ENCODE results near the gene PPP1R27. TPM values are rescaled to one million over a fixed set of nuclear protein-coding genes. Genes with fewer than 3 reads are reported as not detected.

The PPP1R27 gene
- total and polyA plus RNA-seq, 9 donors, result 14.6 to 57.4 (median 31.1) TPM

DNA sequence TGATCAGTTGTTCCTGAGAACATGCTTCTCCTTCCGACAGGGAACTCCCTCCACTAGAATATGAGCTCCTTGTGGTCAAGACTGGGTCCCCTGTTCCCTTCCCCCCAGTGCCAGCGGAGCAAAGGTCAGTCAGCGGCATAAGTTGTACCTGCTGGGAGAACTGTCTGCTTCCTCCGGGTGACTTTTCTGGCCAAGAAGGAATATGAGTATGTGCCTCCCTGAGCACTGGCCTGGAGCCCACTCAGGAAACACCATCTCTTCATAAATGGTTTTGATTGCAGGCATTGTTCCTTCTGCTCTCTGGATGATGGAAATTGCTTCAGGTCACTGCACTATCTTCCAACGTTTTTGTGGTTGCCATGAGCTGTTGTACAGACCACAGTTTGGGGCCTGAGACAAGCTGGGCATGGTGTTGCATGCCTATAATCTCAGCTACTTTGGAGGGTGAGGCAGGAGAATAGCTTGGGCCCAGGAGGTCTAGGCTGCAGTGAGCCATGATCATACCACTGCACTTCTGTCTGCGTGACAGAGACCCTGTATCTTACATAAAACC is 28.3 kb upstream of the PPP1R27 start:
- Histone ChIP-seq H3K36me3 (ENCODE audit: control insufficient read depth, insufficient read depth, low read length) (peaks cover 60% of the 10 kb centered on the region), H3K4me3 (ENCODE audit: low read length) (no peak overlapping the region)
- 76% methylated on average over 4 of the region's 6 CpGs for WGBS (ENCODE audit: insufficient coverage)

DNA sequence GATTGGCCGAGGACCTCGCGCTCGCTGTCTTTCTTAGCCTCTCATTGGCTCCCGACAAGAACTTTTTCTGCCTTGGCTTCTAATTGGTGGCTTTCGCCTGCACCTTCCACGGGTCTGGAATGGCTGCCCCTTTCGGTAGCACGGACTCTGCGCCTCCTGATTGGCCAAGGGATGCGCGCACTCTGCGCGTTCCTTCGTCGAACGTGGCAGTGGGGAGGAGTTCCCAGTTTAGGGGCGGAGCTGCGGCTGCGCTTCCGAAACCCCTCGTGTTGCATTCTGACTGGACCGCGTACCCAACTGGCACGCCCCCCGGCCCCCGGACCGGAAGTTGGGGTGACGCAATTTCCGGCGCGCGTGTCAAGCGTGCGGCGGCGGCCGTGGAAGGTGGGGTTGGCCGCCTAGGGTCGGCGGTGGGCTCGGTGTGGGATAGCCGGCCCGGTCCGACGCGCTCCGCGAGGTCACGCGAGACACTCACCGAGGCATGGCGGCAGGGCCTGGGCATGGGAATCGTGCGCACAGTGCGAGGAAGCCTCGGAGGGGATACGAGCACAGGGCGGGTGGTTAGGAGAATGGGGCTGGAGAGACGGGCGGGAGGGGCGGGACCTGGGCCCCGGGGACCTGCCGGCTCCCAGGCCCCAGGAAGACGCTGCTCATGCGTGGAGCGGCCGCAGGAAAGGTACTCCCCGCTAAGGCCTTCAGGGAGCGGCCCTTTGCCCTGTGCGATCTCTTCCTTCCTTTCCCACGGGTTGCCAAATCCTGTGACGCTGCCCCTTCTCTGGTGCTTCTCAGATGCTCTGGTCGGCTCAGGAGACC is 26.1 kb upstream of the PPP1R27 start:
- peaks cover 46% of the 10 kb centered on the region for H3K4me1 ChIP-seq (ENCODE audit: control insufficient read depth, insufficient read depth, low read length)

More for the DNA sequence above, 28.3 kb upstream of the PPP1R27 start:
- no peak overlapping the region for H3K27ac ChIP-seq (ENCODE audit: low read length)
- no peaks in the 10 kb centered on the region for H3K9me3 ChIP-seq (replicated peaks; ENCODE audit: control insufficient read depth, low read depth, low read length)
- DNase-seq, result no peak
- H3K4me1 ChIP-seq (ENCODE audit: control insufficient read depth, insufficient read depth, low read length), result peaks cover 59% of the 10 kb centered on the region
- no peaks in the 10 kb centered on the region for H3K27me3 ChIP-seq (ENCODE audit: control insufficient read depth, insufficient read depth, low read length)

DNA sequence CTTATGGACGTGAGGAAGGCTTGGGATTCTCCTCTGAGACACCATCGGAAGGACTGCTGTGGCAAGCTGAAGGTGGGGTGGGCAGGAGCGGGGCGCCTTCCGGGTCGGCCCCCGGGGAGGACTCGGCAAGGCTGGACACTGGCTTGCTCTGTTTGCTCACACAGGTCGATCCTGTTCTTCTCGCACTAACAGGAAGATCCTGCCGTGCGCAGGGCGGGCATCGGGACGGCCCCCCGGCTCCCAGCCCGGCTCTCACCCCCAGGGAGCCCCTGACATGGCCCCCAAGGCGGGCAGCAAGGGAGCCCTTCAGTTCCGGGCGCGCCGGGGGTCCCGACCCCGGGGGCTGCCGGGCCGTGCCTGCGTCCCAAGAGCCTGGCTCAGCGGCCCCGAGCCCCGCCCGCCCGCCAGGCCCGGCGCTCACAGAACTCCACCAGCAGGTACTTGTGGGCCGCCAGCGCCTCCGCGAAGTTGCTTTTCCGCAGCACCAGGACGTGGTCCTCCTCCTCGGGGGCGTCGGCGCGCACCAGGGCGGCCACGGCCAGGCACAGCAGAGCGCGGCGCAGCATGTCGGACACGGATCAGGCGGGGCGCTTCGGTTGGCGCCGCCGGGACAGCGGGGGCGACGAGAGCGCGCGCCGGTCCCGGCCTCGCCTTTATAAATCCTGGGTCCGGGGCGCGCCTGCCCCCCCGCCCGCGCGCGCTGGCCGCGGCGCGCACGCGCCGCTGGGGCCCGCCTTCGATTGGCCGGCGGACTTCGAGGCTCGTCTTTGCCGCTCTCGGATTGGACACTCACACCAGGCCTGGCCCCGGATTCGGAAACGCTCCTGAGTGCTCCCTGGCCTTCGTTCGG is 25.3 kb upstream of the PPP1R27 start, which contains the start of gene P4HB:
P4HB (minus strand) TSS at position 630 of the 850 bp plus-strand sequence; CDS start at position 566, 64 bp downstream.
- under 1% methylated on average over 95 of the region's 95 CpGs for WGBS (ENCODE audit: insufficient coverage)
- Histone ChIP-seq H3K27ac (ENCODE audit: low read length) (peak within 1 kb of the TSS; percentile 98), H3K27me3 (ENCODE audit: control insufficient read depth, insufficient read depth, low read length) (no peaks in the 10 kb centered on the region), H3K36me3 (ENCODE audit: control insufficient read depth, insufficient read depth, low read length) (peaks cover 60% of the 10 kb centered on the region), H3K9me3 (replicated peaks; ENCODE audit: control insufficient read depth, low read depth, low read length) (no peaks in the 10 kb centered on the region), H3K4me3 (ENCODE audit: low read length) (peak within 1 kb of the TSS; percentile 78), H3K4me1 (ENCODE audit: control insufficient read depth, insufficient read depth, low read length) (peaks cover 41% of the 10 kb centered on the region)
- peak; percentile 31 for DNase-seq

More for the DNA sequence above, 26.1 kb upstream of the PPP1R27 start:
- Histone ChIP-seq H3K27me3 (ENCODE audit: control insufficient read depth, insufficient read depth, low read length) (no peaks in the 10 kb centered on the region), H3K27ac (ENCODE audit: low read length) (peak overlapping the region; percentile 98), H3K9me3 (replicated peaks; ENCODE audit: control insufficient read depth, low read depth, low read length) (no peaks in the 10 kb centered on the region), H3K4me3 (ENCODE audit: low read length) (peak overlapping the region; percentile 78), H3K36me3 (ENCODE audit: control insufficient read depth, insufficient read depth, low read length) (peaks cover 60% of the 10 kb centered on the region)
- WGBS (ENCODE audit: insufficient coverage), result under 1% methylated on average over 74 of the region's 74 CpGs
- peak; percentile 100 for DNase-seq

DNA sequence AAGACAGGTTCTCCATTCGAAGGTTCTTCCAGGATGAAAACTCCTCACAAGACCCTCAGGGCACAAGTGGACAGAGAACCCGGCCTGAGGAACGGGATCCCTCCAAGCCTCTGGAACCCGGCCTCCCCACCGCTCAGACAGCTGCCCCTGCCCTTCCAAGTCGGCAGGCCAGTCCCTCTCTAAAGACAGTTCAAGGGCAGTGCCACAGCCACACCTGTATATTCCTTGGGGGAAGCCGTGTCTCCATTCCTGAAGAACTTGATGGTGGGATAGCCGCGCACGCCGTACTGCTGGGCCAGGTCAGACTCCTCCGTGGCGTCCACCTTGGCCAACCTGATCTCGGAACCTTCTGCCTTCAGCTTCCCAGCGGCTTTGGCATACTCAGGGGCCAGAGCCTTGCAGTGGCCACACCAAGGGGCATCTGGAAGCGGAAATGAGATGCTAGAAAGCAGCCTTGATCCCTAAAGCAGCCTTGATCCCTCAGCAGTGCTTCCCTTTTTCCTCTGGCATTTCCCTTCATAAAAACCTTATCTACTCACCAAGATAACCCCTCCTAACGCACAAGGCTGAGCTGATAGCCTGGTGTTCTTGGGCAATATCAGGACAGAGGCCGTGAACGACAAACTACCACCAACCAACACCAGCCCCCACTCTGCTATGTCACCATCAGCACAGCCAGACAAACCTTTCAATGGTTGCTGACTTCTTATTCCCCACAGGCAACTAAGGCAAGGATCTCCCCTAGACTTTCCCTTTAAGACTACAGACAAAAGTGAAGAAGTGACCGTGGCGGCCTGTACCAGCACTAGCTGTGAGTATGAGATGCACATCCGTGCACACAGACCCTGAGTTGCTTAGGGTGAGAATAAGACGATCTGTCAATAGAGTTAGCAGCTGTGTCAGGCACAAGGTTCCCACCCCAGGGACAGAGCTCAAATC is 24.4 kb upstream of the PPP1R27 start:
- WGBS (ENCODE audit: insufficient coverage), result 62% methylated on average over 20 of the region's 23 CpGs

DNA sequence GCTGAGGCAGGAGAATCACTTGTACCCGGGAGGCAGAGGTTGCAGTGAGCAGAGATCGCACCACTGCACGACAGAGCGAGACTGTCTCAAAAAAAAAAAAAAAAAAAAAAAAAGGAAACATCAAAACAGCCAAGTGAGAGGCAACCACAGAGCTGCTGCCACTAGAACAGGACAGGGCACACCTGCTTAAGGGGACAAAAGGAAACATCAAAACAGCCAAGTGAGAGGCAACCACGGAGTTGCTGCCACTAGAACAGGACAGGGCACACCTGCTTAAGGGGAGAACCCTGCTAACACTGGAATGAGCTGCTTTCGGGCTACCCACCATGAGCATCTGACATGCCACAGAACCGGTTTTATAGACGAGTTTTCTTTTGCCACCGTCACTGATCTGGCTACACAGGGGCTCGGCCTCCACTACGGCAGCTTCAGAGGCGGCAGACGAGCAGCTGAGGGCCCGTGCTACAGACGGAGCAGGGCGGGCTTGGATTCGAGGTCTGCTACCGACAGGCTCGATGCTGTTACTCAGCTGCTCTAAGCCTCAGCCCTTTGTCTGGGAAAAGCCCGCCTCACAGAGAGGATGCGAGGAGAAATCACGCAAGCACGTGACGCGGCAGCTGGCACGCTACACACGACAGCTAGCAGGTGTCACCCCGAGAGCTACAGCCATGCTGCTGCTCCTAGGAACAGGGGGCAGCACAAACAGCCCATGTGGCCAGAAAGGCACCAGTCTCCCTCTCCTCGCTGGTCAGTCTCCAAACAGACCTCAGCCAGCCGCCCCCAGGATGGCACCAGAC is 23.5 kb upstream of the PPP1R27 start:
- H3K36me3 ChIP-seq (ENCODE audit: control insufficient read depth, insufficient read depth, low read length), result peaks cover 64% of the 10 kb centered on the region
- peak overlapping the region; percentile 88 for H3K27ac ChIP-seq (ENCODE audit: low read length)
- H3K4me1 ChIP-seq (ENCODE audit: control insufficient read depth, insufficient read depth, low read length), result peaks cover 41% of the 10 kb centered on the region
- WGBS (ENCODE audit: insufficient coverage), result 77% methylated on average over 26 of the region's 30 CpGs
- H3K9me3 ChIP-seq (replicated peaks; ENCODE audit: control insufficient read depth, low read depth, low read length), result no peaks in the 10 kb centered on the region
- no peaks in the 10 kb centered on the region for H3K27me3 ChIP-seq (ENCODE audit: control insufficient read depth, insufficient read depth, low read length)
- peak; percentile 39 for DNase-seq
- peak overlapping the region; percentile 66 for H3K4me3 ChIP-seq (ENCODE audit: low read length)

More for the DNA sequence above, 24.4 kb upstream of the PPP1R27 start:
- Histone ChIP-seq H3K36me3 (ENCODE audit: control insufficient read depth, insufficient read depth, low read length) (peaks cover 64% of the 10 kb centered on the region), H3K27ac (ENCODE audit: low read length) (peak overlapping the region; percentile 88), H3K4me3 (ENCODE audit: low read length) (peak overlapping the region; percentile 66), H3K4me1 (ENCODE audit: control insufficient read depth, insufficient read depth, low read length) (peaks cover 41% of the 10 kb centered on the region), H3K27me3 (ENCODE audit: control insufficient read depth, insufficient read depth, low read length) (no peaks in the 10 kb centered on the region), H3K9me3 (replicated peaks; ENCODE audit: control insufficient read depth, low read depth, low read length) (no peaks in the 10 kb centered on the region)
- DNase-seq, result no peak

DNA sequence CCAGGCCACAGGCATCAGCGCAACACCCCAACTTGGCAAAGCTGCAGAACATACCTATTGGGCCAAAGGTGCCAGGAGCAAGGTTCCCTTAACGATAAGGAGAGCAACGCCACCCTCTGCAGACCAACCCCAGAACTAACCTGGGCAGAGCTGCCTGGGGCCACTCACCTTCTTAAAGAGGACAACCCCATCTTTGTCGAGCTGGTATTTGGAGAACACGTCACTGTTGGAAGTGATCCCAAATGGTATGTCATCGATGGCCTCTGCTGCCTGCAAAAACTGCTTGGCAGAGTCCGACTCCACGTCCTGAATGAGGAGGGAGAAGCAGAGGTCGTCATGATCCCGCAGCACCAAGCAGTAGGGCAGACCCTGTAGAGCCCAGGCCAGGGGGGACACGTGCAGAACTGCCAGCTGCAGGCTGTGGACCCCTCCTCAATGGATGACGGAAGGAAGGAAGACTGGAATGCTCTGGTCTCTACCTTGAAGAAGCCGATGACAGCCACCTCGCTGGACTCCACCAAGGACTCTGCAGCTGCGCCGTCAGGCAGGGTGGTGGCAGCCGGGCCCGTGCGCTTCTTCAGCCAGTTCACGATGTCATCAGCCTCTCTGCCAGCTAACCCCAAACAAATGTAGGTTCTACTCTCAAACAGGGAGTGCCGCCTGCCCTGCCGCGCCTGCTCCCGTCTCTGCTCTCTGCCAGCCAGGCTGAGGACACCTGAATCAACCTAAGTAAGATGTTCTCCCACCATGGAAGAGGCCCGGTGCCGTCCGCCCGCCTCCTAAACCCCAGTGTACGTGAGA is 20.3 kb upstream of the PPP1R27 start:
- Histone ChIP-seq H3K4me3 (ENCODE audit: low read length) (no peak overlapping the region), H3K36me3 (ENCODE audit: control insufficient read depth, insufficient read depth, low read length) (peaks cover 86% of the 10 kb centered on the region), H3K27ac (ENCODE audit: low read length) (no peak overlapping the region), H3K27me3 (ENCODE audit: control insufficient read depth, insufficient read depth, low read length) (no peaks in the 10 kb centered on the region), H3K9me3 (replicated peaks; ENCODE audit: control insufficient read depth, low read depth, low read length) (no peaks in the 10 kb centered on the region), H3K4me1 (ENCODE audit: control insufficient read depth, insufficient read depth, low read length) (peaks cover 24% of the 10 kb centered on the region)
- DNase-seq, result no peak
- 82% methylated on average over 23 of the region's 29 CpGs for WGBS (ENCODE audit: insufficient coverage)

DNA sequence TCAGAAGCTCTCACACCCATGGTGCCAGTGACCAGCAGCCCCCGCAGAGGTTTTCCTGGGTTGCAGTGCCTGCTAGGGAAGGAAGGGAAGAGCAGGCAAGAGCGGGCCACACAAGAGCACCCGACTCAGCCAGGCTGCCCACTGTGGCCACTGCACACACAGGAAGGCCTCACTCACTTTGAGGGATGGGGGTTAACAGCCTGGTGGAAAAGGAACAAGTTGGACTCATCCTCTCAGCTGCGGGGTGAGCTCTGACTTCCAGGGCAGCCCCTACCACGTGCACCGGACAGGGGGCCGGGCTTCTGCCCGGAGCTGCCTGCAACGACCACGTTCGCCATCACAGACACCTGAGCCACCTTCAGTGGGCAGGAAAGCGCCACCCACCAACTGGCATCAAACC is 17.4 kb upstream of the PPP1R27 start:
- Histone ChIP-seq H3K27ac (ENCODE audit: low read length) (no peak overlapping the region), H3K4me3 (ENCODE audit: low read length) (no peak overlapping the region), H3K36me3 (ENCODE audit: control insufficient read depth, insufficient read depth, low read length) (peaks cover 81% of the 10 kb centered on the region), H3K9me3 (replicated peaks; ENCODE audit: control insufficient read depth, low read depth, low read length) (no peaks in the 10 kb centered on the region), H3K27me3 (ENCODE audit: control insufficient read depth, insufficient read depth, low read length) (no peaks in the 10 kb centered on the region), H3K4me1 (ENCODE audit: control insufficient read depth, insufficient read depth, low read length) (no peaks in the 10 kb centered on the region)
- no peak for DNase-seq
- 90% methylated on average over 9 of the region's 12 CpGs for WGBS (ENCODE audit: insufficient coverage)

DNA sequence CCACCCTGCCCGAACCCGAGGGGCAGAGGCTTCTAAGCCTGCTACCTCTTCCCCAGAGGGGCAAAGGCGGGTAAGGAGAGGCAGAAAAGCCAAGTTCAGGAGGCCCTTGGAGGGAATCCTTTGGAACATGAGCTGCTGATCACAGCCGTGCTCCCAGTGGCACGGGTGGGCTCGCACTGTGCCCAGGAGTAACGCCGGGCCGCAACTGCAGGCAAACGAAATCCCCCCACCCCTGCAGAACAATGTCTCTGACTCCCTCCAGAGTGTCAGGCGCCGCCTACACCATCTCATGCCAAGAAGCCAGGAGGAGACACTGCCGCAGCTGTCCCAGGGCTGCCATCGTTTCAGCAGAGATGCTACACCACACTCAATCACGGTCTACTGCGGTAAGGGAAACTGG is 16.6 kb upstream of the PPP1R27 start:
- H3K36me3 ChIP-seq (ENCODE audit: control insufficient read depth, insufficient read depth, low read length), result peaks cover 83% of the 10 kb centered on the region
- H3K4me3 ChIP-seq (ENCODE audit: low read length), result no peak overlapping the region
- DNase-seq, result no peak
- no peak overlapping the region for H3K27ac ChIP-seq (ENCODE audit: low read length)
- WGBS (ENCODE audit: insufficient coverage), result 91% methylated on average over 13 of the region's 16 CpGs
- H3K27me3 ChIP-seq (ENCODE audit: control insufficient read depth, insufficient read depth, low read length), result no peaks in the 10 kb centered on the region
- H3K4me1 ChIP-seq (ENCODE audit: control insufficient read depth, insufficient read depth, low read length), result no peaks in the 10 kb centered on the region
- no peaks in the 10 kb centered on the region for H3K9me3 ChIP-seq (replicated peaks; ENCODE audit: control insufficient read depth, low read depth, low read length)
